Smooth muscle cell of the brain vasculature (primary cell): ENCODE data around the gene MTHFD2L.
"Not testable (repeated sequence)": the region's sequence is repeated elsewhere in the genome, so short reads cannot be mapped to it uniquely, and the experiment has no call there.

Experiments
- DNase-seq: peaks from one replicate; pipeline ENCODE4 v3.0.0-alpha.2; 2012; ENCODE audit warnings: low read depth, low spot score

The MTHFD2L gene

GRCh38 chr4:74189331-74190043 lies 31.6 kb downstream of the MTHFD2L start:
- DNase-seq = peak; percentile 18

- DNase-seq = no peak
These were observed 32.4 kb downstream of the MTHFD2L start for GRCh38 chr4:74190332-74190731.

DNA sequence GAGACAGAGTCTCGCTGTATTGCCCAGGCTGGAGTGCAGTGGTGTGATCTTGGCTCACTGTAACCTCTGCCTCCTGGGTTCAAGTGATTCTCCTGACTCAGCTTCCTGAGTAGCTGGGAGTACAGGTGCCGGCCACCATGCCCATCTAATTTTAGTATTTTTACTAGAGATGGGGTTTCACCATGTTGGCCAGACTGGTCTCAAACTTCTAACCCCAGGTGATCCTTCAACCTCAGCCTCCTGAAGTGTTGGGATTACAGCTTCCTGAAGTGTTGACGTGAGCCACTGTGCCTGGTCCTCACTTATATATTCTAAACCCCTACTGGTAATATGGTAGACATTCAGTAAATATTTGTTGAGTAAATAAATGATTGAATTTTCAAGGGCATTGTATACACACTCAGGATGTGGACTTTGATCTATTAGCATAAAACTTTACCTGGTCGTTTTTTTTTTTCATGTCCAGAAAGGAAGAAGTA lies 33.0 kb downstream of the MTHFD2L start:
- DNase-seq = no peak

DNA sequence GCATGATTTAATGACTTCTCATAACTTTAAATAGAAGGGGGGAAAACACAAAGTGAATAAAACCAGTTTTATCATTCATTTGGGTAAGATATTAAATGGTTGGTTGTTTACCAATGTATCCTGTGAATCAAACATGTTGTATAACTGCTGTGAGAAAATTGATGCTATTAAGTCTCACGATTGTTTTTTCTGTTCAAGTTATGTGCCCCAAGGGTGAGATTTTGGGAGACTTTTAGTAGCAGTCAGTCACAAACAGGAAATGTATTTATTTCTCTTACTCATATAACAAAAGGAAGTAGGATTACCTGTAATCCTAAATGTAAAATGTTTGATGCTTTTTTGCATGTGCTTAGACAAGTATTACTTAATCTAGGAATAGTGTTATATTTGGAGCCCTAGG lies 39.2 kb downstream of the MTHFD2L start:
- no peak for DNase-seq

DNA sequence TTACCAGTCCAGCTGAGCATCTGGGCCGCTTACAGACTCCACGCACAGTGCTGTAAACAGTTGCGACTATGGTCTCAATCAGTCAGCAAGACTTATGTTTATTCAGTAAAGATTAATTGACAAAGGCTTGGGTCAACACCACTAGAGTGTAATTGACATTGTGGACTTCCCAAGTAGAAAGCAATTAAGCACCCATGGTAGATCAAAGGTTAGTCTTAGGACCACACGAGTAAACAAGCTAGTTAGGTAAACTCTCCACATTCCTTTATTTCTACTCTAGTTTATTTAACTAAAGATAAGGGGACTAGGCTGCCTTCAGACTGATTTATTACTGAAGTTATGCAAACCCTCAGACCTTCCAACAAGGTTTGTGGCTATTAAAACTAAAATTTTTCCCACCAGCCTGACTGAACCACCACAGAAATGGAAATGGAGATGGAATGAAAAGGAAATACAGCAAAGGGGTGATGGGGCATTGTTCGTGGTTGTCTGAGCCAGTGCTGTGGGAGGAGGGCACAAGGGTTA lies 44.2 kb downstream of the MTHFD2L start:
- DNase-seq = no peak

DNA sequence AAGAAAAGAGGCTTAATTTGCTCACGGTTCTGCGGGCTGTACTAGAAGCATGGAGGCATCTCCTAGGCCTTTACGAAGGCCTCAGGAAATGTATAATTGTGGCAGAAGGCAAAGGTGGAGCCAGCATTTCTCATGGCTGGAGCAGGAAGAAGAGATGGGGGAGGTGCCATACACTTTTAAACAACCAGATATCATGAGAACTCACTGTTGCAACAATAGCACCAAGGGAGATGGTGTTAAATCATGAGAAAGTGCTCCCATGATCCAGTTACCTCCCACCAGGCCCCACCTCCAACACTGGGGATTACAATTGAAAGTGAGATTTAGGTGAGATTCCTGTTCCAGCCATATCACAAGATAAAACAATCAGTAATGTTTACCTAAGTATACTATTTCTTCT lies 45.5 kb downstream of the MTHFD2L start:
- DNase-seq = no peak

DNA sequence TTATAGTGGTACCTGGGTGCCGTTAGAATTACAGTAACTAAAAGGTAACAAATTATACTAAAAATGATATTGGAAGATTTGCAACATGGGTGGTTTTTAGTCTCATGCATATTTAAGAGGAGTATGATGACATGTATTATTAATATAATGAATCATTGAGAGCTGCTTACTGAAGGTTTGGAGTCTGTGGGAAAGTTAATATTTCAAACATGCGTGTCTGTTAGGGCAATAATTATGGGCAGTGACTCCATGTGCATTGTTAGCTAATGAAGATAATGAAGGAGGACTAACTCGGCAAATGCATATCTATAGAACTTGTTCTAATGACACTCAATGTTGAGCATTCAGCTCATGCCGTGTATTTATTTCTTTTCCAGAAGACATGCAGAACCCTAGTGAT lies 47.1 kb downstream of the MTHFD2L start:
- no peak for DNase-seq

DNA sequence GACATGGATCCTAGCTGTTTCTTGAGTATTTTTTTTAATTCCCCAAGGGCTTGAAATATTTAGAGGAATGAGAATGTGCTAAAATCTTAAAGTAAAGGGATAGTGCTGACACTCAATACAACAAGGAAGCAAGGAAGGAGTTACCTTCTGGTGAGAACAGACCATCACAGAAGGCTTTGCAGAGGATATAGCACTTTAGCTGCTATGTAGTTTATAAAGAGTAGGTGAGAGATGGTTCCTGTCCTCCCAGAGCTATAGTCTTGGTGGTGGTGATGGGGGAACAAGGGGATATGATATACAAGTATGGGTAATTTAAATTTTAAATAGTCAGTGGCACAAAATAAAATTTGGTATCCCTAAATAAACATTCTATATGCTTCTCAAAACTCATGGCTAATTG lies 47.6 kb downstream of the MTHFD2L start:
- no peak for DNase-seq

GRCh38 chr4:74206088-74206825 lies 48.3 kb downstream of the MTHFD2L start:
- DNase-seq = no peak

- not testable (repeated sequence) for DNase-seq
These were observed 56.7 kb downstream of the MTHFD2L start for GRCh38 chr4:74214457-74215159.

GRCh38 chr4:74215236-74215635 lies 57.3 kb downstream of the MTHFD2L start:
- DNase-seq = not testable (repeated sequence)

GRCh38 chr4:74217365-74217764 lies 59.4 kb downstream of the MTHFD2L start:
- DNase-seq = no peak

GRCh38 chr4:74218201-74218600 lies 60.3 kb downstream of the MTHFD2L start:
- no peak for DNase-seq

DNA sequence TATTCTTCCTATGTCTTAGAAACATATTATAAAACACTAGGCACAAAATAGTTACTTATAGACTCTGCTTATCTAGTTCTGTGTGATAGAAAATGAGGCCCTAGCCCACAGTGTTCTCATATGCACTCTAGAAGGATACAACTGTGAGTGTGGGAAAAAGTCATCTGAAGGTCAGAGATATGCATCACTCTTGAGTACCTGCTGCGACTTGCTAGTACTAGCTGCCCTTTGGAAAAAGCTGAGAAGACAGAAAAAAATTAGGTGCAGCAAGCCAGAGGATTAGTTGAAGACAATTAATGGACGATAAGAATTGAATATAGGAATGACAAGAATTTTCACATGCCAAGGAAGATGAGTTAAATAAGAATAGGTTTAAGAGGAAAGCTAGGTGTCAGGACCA lies 61.3 kb downstream of the MTHFD2L start:
- no peak for DNase-seq

DNA sequence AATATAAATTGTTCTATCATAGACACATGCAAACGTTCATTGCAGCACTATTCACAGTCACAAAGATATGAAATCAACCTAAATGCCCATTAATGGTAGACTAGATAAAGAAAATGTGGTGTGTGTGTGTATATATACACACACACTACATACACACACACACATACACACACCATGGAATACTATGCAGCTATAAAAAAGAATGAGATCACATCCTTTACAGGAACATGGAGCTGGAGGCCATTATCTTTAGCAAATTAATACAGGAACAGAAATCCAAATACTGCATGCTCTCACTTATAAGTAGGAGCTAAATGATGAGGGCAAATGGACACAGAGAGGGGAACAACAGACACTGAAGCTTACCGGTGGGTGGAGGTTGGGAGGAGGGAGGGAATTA lies 65.2 kb downstream of the MTHFD2L start:
- DNase-seq = no peak

DNA sequence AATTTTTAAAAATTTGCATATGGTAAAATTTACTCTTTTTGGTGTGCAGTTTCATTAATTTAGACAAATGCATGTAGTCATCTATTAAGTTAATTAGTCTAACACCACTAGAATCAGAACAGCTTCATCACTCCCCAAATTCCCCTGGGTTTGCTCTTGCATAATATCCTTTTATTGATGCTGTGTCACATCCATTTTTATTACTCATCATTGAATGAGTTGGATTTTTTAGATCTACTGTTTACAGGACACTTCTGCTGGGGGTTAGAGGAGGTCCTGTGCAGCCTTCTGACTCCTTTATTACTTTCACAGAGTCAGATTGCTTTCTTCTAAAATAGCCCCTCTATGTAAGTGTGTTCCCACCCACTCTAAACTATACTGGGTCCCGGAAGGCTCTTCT lies 65.9 kb downstream of the MTHFD2L start:
- no peak for DNase-seq

DNA sequence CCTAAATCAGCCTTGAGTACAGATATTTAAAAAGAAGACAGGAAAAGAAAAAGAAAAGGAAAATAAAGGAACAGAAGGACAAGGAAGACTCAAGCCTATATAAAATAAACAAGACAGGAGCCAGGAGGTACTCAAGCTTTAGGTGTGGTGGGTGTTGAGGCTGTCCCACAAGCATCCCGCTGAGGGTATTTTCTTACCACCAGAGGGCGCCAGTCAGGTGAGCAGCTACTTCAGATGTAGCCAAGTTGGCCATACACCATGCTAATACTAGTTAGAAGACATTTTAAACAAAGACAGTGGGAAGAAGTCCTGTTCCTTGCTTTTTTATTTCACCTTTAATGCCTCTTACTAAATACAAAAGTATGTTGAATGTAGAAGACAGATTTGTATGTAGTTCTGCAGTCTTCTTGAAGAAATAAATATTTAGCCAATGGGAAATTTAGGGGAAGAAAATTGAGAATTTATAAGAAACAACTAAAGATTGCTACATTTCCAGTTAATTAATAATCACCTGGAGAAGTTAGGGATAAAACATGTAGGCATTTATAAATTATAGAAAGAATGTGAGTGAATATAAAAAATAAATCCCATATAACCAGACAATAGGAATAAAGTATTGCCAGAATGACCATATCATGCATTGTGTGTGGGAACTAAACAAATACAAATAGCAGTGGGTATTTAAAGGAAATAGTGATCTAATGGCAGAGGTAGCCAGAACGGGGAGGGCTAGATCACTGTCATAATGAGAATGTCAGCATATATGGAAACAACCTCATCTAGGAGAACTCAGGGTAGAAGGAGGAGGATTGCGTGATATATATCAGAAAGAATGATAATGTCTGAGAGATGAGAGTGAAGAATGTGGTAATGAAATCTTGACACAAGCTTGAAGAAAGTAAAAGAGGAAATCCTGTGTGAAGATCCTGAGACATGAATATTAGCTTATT lies 71.0 kb downstream of the MTHFD2L start:
- peak; percentile 29 for DNase-seq

DNA sequence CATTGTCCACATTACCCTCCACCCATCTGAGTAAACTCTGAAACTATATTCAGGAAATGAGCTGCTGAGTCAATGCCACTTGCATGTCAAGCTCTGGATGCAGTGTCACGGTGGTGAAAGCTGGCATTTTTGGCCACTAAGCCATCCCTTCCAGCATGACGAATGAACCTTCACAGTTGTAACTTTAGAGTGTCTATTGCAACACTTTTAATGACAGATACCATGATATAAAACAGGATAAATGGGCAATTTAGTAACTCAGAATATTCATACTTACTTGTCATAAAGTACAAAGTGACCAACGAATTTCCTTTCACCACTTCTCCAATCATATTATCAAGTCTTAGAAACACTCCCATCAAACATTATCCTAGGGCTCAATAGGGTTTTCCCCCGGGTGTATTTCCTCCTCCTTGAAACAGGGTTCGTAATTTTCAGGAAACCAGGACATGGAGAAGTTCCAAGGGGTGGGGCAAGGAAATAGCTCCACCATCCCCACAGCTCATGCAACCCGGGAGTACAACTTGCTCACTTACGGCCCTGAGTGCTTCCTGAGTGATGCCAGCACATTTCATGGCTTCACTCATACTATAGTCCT lies 73.1 kb downstream of the MTHFD2L start:
- DNase-seq = no peak

GRCh38 chr4:74235135-74235534 lies 77.2 kb downstream of the MTHFD2L start:
- no peak for DNase-seq

DNA sequence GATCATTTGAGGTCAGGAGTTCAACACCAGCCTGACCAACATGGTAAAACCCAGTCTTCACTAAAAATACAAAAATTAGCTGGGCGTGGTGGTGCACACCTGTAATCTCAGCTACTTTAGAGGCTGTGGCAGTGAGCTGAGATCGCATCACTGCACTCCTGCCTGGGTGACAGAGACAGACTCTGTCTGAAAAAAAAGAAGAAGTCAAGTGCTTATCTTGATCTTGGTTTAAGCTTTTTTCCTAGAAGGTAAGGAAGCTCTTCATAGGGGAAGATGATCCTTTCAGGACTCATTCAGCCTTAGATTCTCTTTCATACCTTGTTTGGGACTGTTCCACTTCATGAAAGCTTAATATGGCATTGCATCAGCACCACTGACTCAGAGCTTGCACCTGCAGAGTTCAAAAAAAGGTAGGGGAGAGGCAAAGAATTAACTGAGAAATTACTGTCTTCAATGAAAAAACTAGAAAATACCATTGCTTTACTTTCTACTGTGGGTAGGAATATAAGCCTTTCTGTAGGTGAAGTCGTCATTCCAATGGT lies 79.6 kb downstream of the MTHFD2L start:
- DNase-seq = no peak
